Germinal center (tissue), 1 donor: Measurements from ENCODE around the gene NPAS2.

ENCODE experiments used
- DNase-seq: peaks from one replicate; pipeline ENCODE4 v3.0.0; 2012; ENCODE audit warnings: mixed read lengths, low spot score

Gene NPAS2

GRCh38 chr2:100819370-100820272 lies at the start of gene NPAS2:
Gene NPAS2 (plus strand): TSS chr2:100820139. CDS start chr2:100904755, 84,616 bp downstream.
- no peak for DNase-seq

- no peak for DNase-seq
Measured at GRCh38 chr2:100771125-100771524, 48.8 kb upstream of the NPAS2 start.

GRCh38 chr2:100773538-100773937 lies 46.4 kb upstream of the NPAS2 start:
- DNase-seq = no peak

- DNase-seq = no peak
Measured at GRCh38 chr2:100776445-100776844, 43.5 kb upstream of the NPAS2 start.

- DNase-seq = no peak
Measured at GRCh38 chr2:100778637-100779450, 41.1 kb upstream of the NPAS2 start.

GRCh38 chr2:100779908-100780202 lies 40.1 kb upstream of the NPAS2 start:
- DNase-seq = no peak

- no peak for DNase-seq
Measured at GRCh38 chr2:100780203-100781008, 39.5 kb upstream of the NPAS2 start.

- no peak for DNase-seq
Measured at GRCh38 chr2:100781009-100781325, 39.0 kb upstream of the NPAS2 start.

- DNase-seq = no peak
Measured at GRCh38 chr2:100781523-100782379, 38.2 kb upstream of the NPAS2 start.

- DNase-seq = no peak
Measured at GRCh38 chr2:100782380-100782878, 37.5 kb upstream of the NPAS2 start.

- DNase-seq = no peak
Measured at GRCh38 chr2:100783987-100784386, 36.0 kb upstream of the NPAS2 start.

GRCh38 chr2:100784681-100785080 lies 35.3 kb upstream of the NPAS2 start:
- DNase-seq = no peak

- DNase-seq = no peak
Measured at GRCh38 chr2:100785626-100786296, 34.2 kb upstream of the NPAS2 start.

- no peak for DNase-seq
Measured at GRCh38 chr2:100786297-100786658, 33.7 kb upstream of the NPAS2 start.

GRCh38 chr2:100786985-100787384 lies 33.0 kb upstream of the NPAS2 start:
- no peak for DNase-seq

- no peak for DNase-seq
Measured at GRCh38 chr2:100789361-100789760, 30.6 kb upstream of the NPAS2 start.

- DNase-seq = no peak
Measured at GRCh38 chr2:100791294-100791935, 28.5 kb upstream of the NPAS2 start.

GRCh38 chr2:100791936-100792308 lies 28.0 kb upstream of the NPAS2 start:
- DNase-seq = no peak

GRCh38 chr2:100793220-100793619 lies 26.7 kb upstream of the NPAS2 start:
- no peak for DNase-seq

GRCh38 chr2:100793982-100794381 lies 26.0 kb upstream of the NPAS2 start:
- no peak for DNase-seq
